Fibroblast of the aortic adventitia (primary cell): ENCODE data around the gene RSL1D1. TPM values are rescaled to one million over a fixed set of nuclear protein-coding genes. Genes with fewer than 3 reads are reported as not detected.
A peak's percentile ranks its signal among the peaks of the same experiment; 100 is the strongest.

Experiments used
- DNase-seq: peaks from one replicate; pipeline ENCODE4 v3.0.0-alpha.2; 2010; ENCODE audit warnings: low read depth
- H3K4me3 ChIP-seq: 2 replicates; pipeline ENCODE4 v1.5.1; 2011; ENCODE audit warnings: low read depth, mild to moderate bottlenecking, control low read depth, low read length, moderate library complexity
- CTCF ChIP-seq: IDR thresholded peaks from 2 replicates; pipeline ENCODE4 v1.5.1; 2011; ENCODE audit warnings: mild to moderate bottlenecking, low read length, control low read depth, inconsistent platforms; ENCODE audit not compliant: insufficient read depth
- total RNA-seq: library from RNA; depleted of rRNA; stranded (reverse); fragments of >200 nt; gene quantifications from 2 replicates; pipeline ENCODE4 v1.2.3, GENCODE V29; 2012; ENCODE audit warnings: low replicate concordance

RSL1D1 gene
- total RNA-seq, 1 donor: 178 TPM

- peak; percentile 56 for DNase-seq
- H3K4me3 ChIP-seq: no peak overlapping the region
- no peak for TF ChIP-seq CTCF
These were observed 67.3 kb downstream of the RSL1D1 start for GRCh38 chr16:11784038-11784369.

Other genes starting within 250 kb of the RSL1D1 start
- 9.2 and 10.1 TPM in 2 replicates for gene SNN, start 183.1 kb downstream of the RSL1D1 start, total RNA-seq
- gene TXNDC11, start 108.7 kb downstream of the RSL1D1 start, total RNA-seq: 9.0 and 24.0 TPM in 2 replicates
- 31.9 and 106 TPM in 2 replicates for gene ZC3H7A, start 54.3 kb downstream of the RSL1D1 start, total RNA-seq
- 106 and 126 TPM in 2 replicates for gene GSPT1, start 64.4 kb upstream of the RSL1D1 start, total RNA-seq
- gene NPIPB2, start 90.5 kb upstream of the RSL1D1 start, total RNA-seq: 0.63 and 1.6 TPM in 2 replicates
- gene TNFRSF17, start 113.7 kb upstream of the RSL1D1 start, total RNA-seq: not detected in 2 replicates
- gene SNX29, start 125.2 kb upstream of the RSL1D1 start, total RNA-seq: 19.0 and 29.7 TPM in 2 replicates